SK-N-SH treated with all-trans-retinoic acid at 6 μM for 48 hours (cell line): Measurements from ENCODE around the gene NME5.
A peak's percentile ranks its signal among the peaks of the same experiment; 100 is the strongest.
"Not testable (repeated sequence)": the region's sequence is repeated elsewhere in the genome, so short reads cannot be mapped to it uniquely, and the experiment has no call there.

Experiments used
- ATAC-seq: fragments of 200-7000 bp; cut with Tn5 transposase; 3 replicates; pipeline ENCODE4 v1.9.1; 2020; ENCODE audit warnings: mild to moderate bottlenecking, moderate library complexity
- ARNTL ChIP-seq: fragments of 450-650 bp; formaldehyde crosslinking; IDR thresholded peaks from 2 replicates; pipeline ENCODE4 v1.5.0; 2020; ENCODE audit warnings: low read depth, mild to moderate bottlenecking, moderate library complexity, borderline replicate concordance
- BACH2 ChIP-seq: fragments of 250-450 bp; sonication (Bioruptor Pico); IDR thresholded peaks from 2 replicates; pipeline ENCODE4 v1.9.0; 2021; ENCODE audit warnings: mild to moderate bottlenecking, borderline replicate concordance
- CREB5 ChIP-seq: fragments of 250-450 bp; sonication (Bioruptor Pico); IDR thresholded peaks from 2 replicates; pipeline ENCODE4 v1.5.1; 2020; ENCODE audit warnings: low read depth, mild to moderate bottlenecking, moderate library complexity
- CSDC2 ChIP-seq: fragments of 250-450 bp; sonication (Bioruptor Pico); IDR thresholded peaks from 2 replicates; pipeline ENCODE4 v1.5.0; 2020; ENCODE audit warnings: mild to moderate bottlenecking, moderate library complexity
- CSRNP3 ChIP-seq: fragments of 250-450 bp; sonication (Bioruptor Pico); IDR thresholded peaks from 2 replicates; pipeline ENCODE4 v1.5.1; 2021; ENCODE audit warnings: mild to moderate bottlenecking, moderate library complexity
- ISL1 ChIP-seq: fragments of 250-450 bp; sonication (Bioruptor Pico); IDR thresholded peaks from 2 replicates; pipeline ENCODE4 v2.1.2; 2022; ENCODE audit warnings: mild to moderate bottlenecking, moderate library complexity
- OSR1 ChIP-seq: fragments of 250-450 bp; sonication (Bioruptor Pico); IDR thresholded peaks from 2 replicates; pipeline ENCODE4 v1.8.0; 2022; ENCODE audit warnings: moderate library complexity, mild to moderate bottlenecking, inconsistent platforms
- PATZ1 ChIP-seq: fragments of 250-450 bp; sonication (Bioruptor Pico); IDR thresholded peaks from 2 replicates; pipeline ENCODE4 v1.8.0; 2020; ENCODE audit warnings: mild to moderate bottlenecking, moderate library complexity, borderline replicate concordance
- PPARA ChIP-seq: fragments of 250-450 bp; sonication (Bioruptor Pico); IDR thresholded peaks from 2 replicates; pipeline ENCODE4 v1.5.0; 2020; ENCODE audit warnings: mild to moderate bottlenecking, borderline replicate concordance
- RARB ChIP-seq: fragments of 250-450 bp; sonication (Bioruptor Pico); IDR thresholded peaks from 2 replicates; pipeline ENCODE4 v1.8.0; 2021; ENCODE audit warnings: mild to moderate bottlenecking, moderate library complexity
- SNAI2 ChIP-seq: fragments of 250-450 bp; sonication (Bioruptor Pico); IDR thresholded peaks from 2 replicates; pipeline ENCODE4 v1.5.0; 2020; ENCODE audit warnings: mild to moderate bottlenecking, moderate library complexity
- TOX ChIP-seq: fragments of 250-450 bp; sonication (Bioruptor Pico); IDR thresholded peaks from 2 replicates; pipeline ENCODE4 v1.8.0; 2021; ENCODE audit warnings: mild to moderate bottlenecking, moderate library complexity, borderline replicate concordance
- TSHZ2 ChIP-seq: fragments of 250-450 bp; sonication (Bioruptor Pico); IDR thresholded peaks from 2 replicates; pipeline ENCODE4 v1.5.0; 2020; ENCODE audit warnings: mild to moderate bottlenecking, moderate library complexity
- ZFP3 ChIP-seq: fragments of 250-450 bp; sonication (Bioruptor Pico); IDR thresholded peaks from 2 replicates; pipeline ENCODE4 v1.5.0; 2020; ENCODE audit warnings: mild to moderate bottlenecking, moderate library complexity
- ZFP30 ChIP-seq: fragments of 450-650 bp; formaldehyde crosslinking; IDR thresholded peaks from 2 replicates; pipeline ENCODE4 v1.5.0; 2022; ENCODE audit warnings: mild to moderate bottlenecking, moderate library complexity
- ZNF565 ChIP-seq: fragments of 450-650 bp; formaldehyde crosslinking; conservative IDR thresholded peaks from 2 replicates; pipeline ENCODE4 v1.5.0; 2020; ENCODE audit warnings: low read depth, mild to moderate bottlenecking, moderate library complexity
- ZNF70 ChIP-seq: fragments of 450-650 bp; formaldehyde crosslinking; IDR thresholded peaks from 2 replicates; pipeline ENCODE4 v1.5.0; 2020; ENCODE audit warnings: mild to moderate bottlenecking, moderate library complexity
- ZNF8 ChIP-seq: fragments of 450-650 bp; formaldehyde crosslinking; IDR thresholded peaks from 2 replicates; pipeline ENCODE4 v1.5.0; 2020; ENCODE audit warnings: mild to moderate bottlenecking, moderate library complexity

Gene NME5

GRCh38 chr5:138159666-138160065 is 20.4 kb upstream of the NME5 start:
- no peak for ATAC-seq
- TF ChIP-seq SNAI2 (CRISPR knock-in tag) (no peak), BACH2 (CRISPR knock-in tag) (no peak), CREB5 (no peak), ISL1 (CRISPR knock-in tag) (no peak), PPARA (CRISPR knock-in tag) (no peak), CSDC2 (CRISPR knock-in tag) (no peak), TOX (no peak), ZNF565 (no peak), ZFP3 (no peak), PATZ1 (no peak), TSHZ2 (CRISPR knock-in tag) (no peak), RARB (CRISPR knock-in tag) (no peak), CSRNP3 (CRISPR knock-in tag) (no peak), ARNTL (no peak), ZNF8 (CRISPR knock-in tag) (no peak), OSR1 (CRISPR knock-in tag) (no peak)

GRCh38 chr5:138157626-138158025 is 18.4 kb upstream of the NME5 start:
- TF ChIP-seq ZNF8 (CRISPR knock-in tag) (no peak), TOX (no peak), ZNF70 (CRISPR knock-in tag) (no peak), CSRNP3 (CRISPR knock-in tag) (no peak), OSR1 (CRISPR knock-in tag) (no peak)
- ATAC-seq: no peak

- not testable (repeated sequence) for ATAC-seq
Observed at GRCh38 chr5:138155977-138156376, 16.7 kb upstream of the NME5 start.

- peak; percentile 66 for ATAC-seq
- TF ChIP-seq ARNTL: no peak
- no peak for TF ChIP-seq CSRNP3 (CRISPR knock-in tag)
- no peak for TF ChIP-seq PATZ1
- no peak for TF ChIP-seq TOX
- no peak for TF ChIP-seq ZFP30
- TF ChIP-seq RARB (CRISPR knock-in tag): no peak
- no peak for TF ChIP-seq ISL1 (CRISPR knock-in tag)
Observed at GRCh38 chr5:138149530-138149929, 10.3 kb upstream of the NME5 start.
